IMR-90 (cell line): ENCODE data around the gene FBXL20. TPM values are rescaled to one million over a fixed set of nuclear protein-coding genes. Genes with fewer than 3 reads are reported as not detected.

Source experiments
- ATAC-seq: fragments of 200-7000 bp; cut with Tn5 transposase; 2 replicates; pipeline ENCODE4 v1.9.1; 2020; ENCODE audit warnings: low read depth, mild to moderate bottlenecking, moderate library complexity
- BruUV-seq: library from RNA; stranded (reverse); fragments of 400-500 nt; replicated peaks from 2 replicates; lab custom pipeline; 2021; lab: Mats Ljungman, UMichigan
- CTCF ChIA-PET: fragments of 300-600 bp; formaldehyde crosslinking; extraction: SDS; loops from one replicate; lab custom pipeline; 2021; ENCODE audit warnings: antibody characterized with exemption; lab: Yijun Ruan, JAX
- POLR2A ChIA-PET: fragments of 300-600 bp; sonication (Branson Sonifier 250); formaldehyde crosslinking; loops from one replicate; lab custom pipeline; 2022; ENCODE audit warnings: antibody characterized with exemption; ENCODE audit not compliant: unreplicated experiment; lab: Charles Lee
- DNase-seq: peaks from one replicate; pipeline ENCODE4 v3.0.0; 2013
- H2AFZ ChIP-seq: replicated peaks from 2 replicates; pipeline ENCODE3; 2013; ENCODE audit warnings: low read length, mild to moderate bottlenecking; ENCODE audit not compliant: poor library complexity
- H2AK5ac ChIP-seq: 2 replicates; pipeline ENCODE4 v1.6.1; 2013; ENCODE audit warnings: low read depth, low read length, inconsistent platforms
- H2AK9ac ChIP-seq: replicated peaks from 2 replicates; pipeline ENCODE3; 2013; ENCODE audit warnings: mild to moderate bottlenecking, low read depth, low read length, moderate library complexity; ENCODE audit not compliant: poor library complexity
- H2BK120ac ChIP-seq: 2 replicates; pipeline ENCODE4 v1.6.1; 2013; ENCODE audit warnings: low read depth, low read length, inconsistent platforms
- H2BK15ac ChIP-seq: 3 replicates; pipeline ENCODE4 v1.6.1; 2013; ENCODE audit warnings: low read depth, low read length, inconsistent platforms
- H2BK20ac ChIP-seq: 2 replicates; pipeline ENCODE4 v1.6.1; 2013; ENCODE audit warnings: low read depth, mild to moderate bottlenecking, inconsistent platforms, low read length, moderate library complexity
- H2BK5ac ChIP-seq: 2 replicates; pipeline ENCODE4 v1.6.1; 2013; ENCODE audit warnings: mild to moderate bottlenecking, low read depth, low read length, inconsistent platforms; ENCODE audit not compliant: poor library complexity, severe bottlenecking
- H3K14ac ChIP-seq: replicated peaks from 2 replicates; pipeline ENCODE4 v1.6.1; 2013; ENCODE audit warnings: low read depth, low read length, inconsistent platforms
- H3K18ac ChIP-seq: 2 replicates; pipeline ENCODE4 v1.6.1; 2013; ENCODE audit warnings: low read depth, low read length, control low read depth
- H3K23ac ChIP-seq: 2 replicates; pipeline ENCODE4 v1.6.1; 2013; ENCODE audit warnings: low read depth, low read length, inconsistent platforms
- H3K27ac ChIP-seq: 2 replicates; pipeline ENCODE4 v1.5.1; 2013; ENCODE audit warnings: mild to moderate bottlenecking, control low read depth, low read length; ENCODE audit not compliant: insufficient read depth
- H3K27me3 ChIP-seq: 2 replicates; pipeline ENCODE4 v1.6.1; 2013; ENCODE audit warnings: low read length; ENCODE audit not compliant: control insufficient read depth, insufficient read depth
- H3K36me3 ChIP-seq: 2 replicates; pipeline ENCODE4 v1.6.1; 2013; ENCODE audit warnings: low read length, mixed read lengths; ENCODE audit not compliant: control insufficient read depth, insufficient read depth
- H3K4ac ChIP-seq: 2 replicates; pipeline ENCODE4 v1.6.1; 2013; ENCODE audit warnings: low read depth, low read length, inconsistent platforms
- H3K4me1 ChIP-seq: 2 replicates; pipeline ENCODE4 v1.6.1; 2013; ENCODE audit warnings: low read length, mixed read lengths; ENCODE audit not compliant: control insufficient read depth, insufficient read depth
- H3K4me2 ChIP-seq: 2 replicates; pipeline ENCODE4 v1.6.1; 2013; ENCODE audit warnings: low read depth, mild to moderate bottlenecking, control low read depth, low read length, moderate library complexity
- H3K4me3 ChIP-seq: 2 replicates; pipeline ENCODE4 v1.5.1; 2013; ENCODE audit warnings: low read depth, mild to moderate bottlenecking, control low read depth, low read length, moderate library complexity; ENCODE audit not compliant: insufficient read depth
- H3K56ac ChIP-seq: 2 replicates; pipeline ENCODE4 v1.6.1; 2013; ENCODE audit warnings: low read length, inconsistent platforms; ENCODE audit not compliant: insufficient read depth; ENCODE audit errors: extremely low read depth
- H3K79me1 ChIP-seq, 2 experiments: 2 replicates each; pipeline ENCODE4 v1.6.1; 2013; ENCODE audit warnings: low read length in 2 of 2, inconsistent platforms in 1 of 2, low read depth in 1 of 2
- H3K9ac ChIP-seq: 2 replicates; pipeline ENCODE4 v1.6.1; 2013; ENCODE audit warnings: low read depth, low read length, control low read depth
- H3K9me1 ChIP-seq: 2 replicates; pipeline ENCODE4 v1.6.1; 2013; ENCODE audit warnings: low read length, inconsistent platforms; ENCODE audit not compliant: insufficient read depth
- H3K9me3 ChIP-seq: 2 replicates; pipeline ENCODE4 v1.6.1; 2013; ENCODE audit warnings: low read length; ENCODE audit not compliant: control insufficient read depth, insufficient read depth
- H4K20me1 ChIP-seq: 2 replicates; pipeline ENCODE4 v1.6.1; 2013; ENCODE audit warnings: low read length, inconsistent platforms; ENCODE audit not compliant: insufficient read depth
- H4K5ac ChIP-seq: 2 replicates; pipeline ENCODE4 v1.6.1; 2013; ENCODE audit warnings: mild to moderate bottlenecking, low read depth, low read length, control low read depth
- H4K8ac ChIP-seq, 2 experiments: 2 replicates each; pipeline ENCODE4 v1.6.1; 2013; ENCODE audit warnings: low read depth in 2 of 2, low read length in 2 of 2, control low read depth in 1 of 2, inconsistent platforms in 1 of 2
- H4K91ac ChIP-seq: 2 replicates; pipeline ENCODE4 v1.6.1; 2013; ENCODE audit warnings: low read depth, low read length, inconsistent platforms; ENCODE audit not compliant: insufficient read depth
- BHLHE40 ChIP-seq: fragments of 150-350 bp; IDR thresholded peaks from 2 replicates; pipeline ENCODE4 v1.6.1; 2016; ENCODE audit warnings: mild to moderate bottlenecking, low read depth, low read length
- CEBPB ChIP-seq: IDR thresholded peaks from 2 replicates; pipeline ENCODE4 v1.6.1; 2012; ENCODE audit warnings: low read depth, low read length, improper control_type of control experiment
- CTCF ChIP-seq: conservative IDR thresholded peaks from 2 replicates; pipeline ENCODE4 v1.5.1; 2012; ENCODE audit warnings: mild to moderate bottlenecking, low read depth, low read length, improper control_type of control experiment
- ELK1 ChIP-seq: fragments of 150-350 bp; IDR thresholded peaks from 2 replicates; pipeline ENCODE4 v1.6.1; 2016; ENCODE audit warnings: low read depth, mild to moderate bottlenecking, low read length, moderate library complexity, borderline replicate concordance
- FOS ChIP-seq: fragments of 150-350 bp; IDR thresholded peaks from 2 replicates; pipeline ENCODE4 v1.6.1; 2016; ENCODE audit warnings: low read depth, low read length
- MAFK ChIP-seq: IDR thresholded peaks from 2 replicates; pipeline ENCODE4 v1.6.1; 2012; ENCODE audit warnings: low read depth, low read length, improper control_type of control experiment
- MAZ ChIP-seq: IDR thresholded peaks from 2 replicates; pipeline ENCODE4 v1.6.1; 2012; ENCODE audit warnings: low read depth, mild to moderate bottlenecking, low read length, improper control_type of control experiment, moderate library complexity, borderline replicate concordance
- MXI1 ChIP-seq: IDR thresholded peaks from 2 replicates; pipeline ENCODE4 v1.6.1; 2012; ENCODE audit warnings: low read depth, mild to moderate bottlenecking, low read length, moderate library complexity, borderline replicate concordance
- NFE2L2 ChIP-seq: fragments of 150-350 bp; IDR thresholded peaks from 2 replicates; pipeline ENCODE4 v1.6.1; 2016; ENCODE audit warnings: low read depth, mild to moderate bottlenecking, low read length
- POLR2A ChIP-seq: IDR thresholded peaks from 2 replicates; pipeline ENCODE4 v1.6.1; 2012; ENCODE audit warnings: mild to moderate bottlenecking, low read depth, low read length
- RAD21 ChIP-seq: IDR thresholded peaks from 2 replicates; pipeline ENCODE4 v1.6.1; 2012; ENCODE audit warnings: low read length, improper control_type of control experiment
- RCOR1 ChIP-seq: IDR thresholded peaks from 2 replicates; pipeline ENCODE4 v1.6.1; 2012; ENCODE audit warnings: mild to moderate bottlenecking, low read length, improper control_type of control experiment; ENCODE audit not compliant: insufficient replicate concordance
- RFX5 ChIP-seq: IDR thresholded peaks from 2 replicates; pipeline ENCODE4 v1.8.0; 2012; ENCODE audit warnings: low read depth, mild to moderate bottlenecking, low read length, moderate library complexity
- SMC3 ChIP-seq: fragments of 150-350 bp; IDR thresholded peaks from 2 replicates; pipeline ENCODE4 v1.6.1; 2016; ENCODE audit warnings: low read depth, mild to moderate bottlenecking, antibody characterized with exemption, low read length, moderate library complexity
- USF2 ChIP-seq: fragments of 150-350 bp; IDR thresholded peaks from 2 replicates; pipeline ENCODE4 v1.6.1; 2017; ENCODE audit warnings: mild to moderate bottlenecking, antibody characterized with exemption, low read length, low read depth
- WGBS, 2 experiments: methylation state at CpG; one replicate each; pipeline versions ENCODE4 v1.1.5 to v1.1.7; 2013; ENCODE audit warnings: missing lambda C conversion rate in 2 of 2; ENCODE audit not compliant: insufficient read length in 1 of 2; ENCODE audit errors: extremely low coverage in 2 of 2; 5-methylcytosine and 5-hydroxymethylcytosine counted together
- dilution Hi-C: fragments of 300-500 bp; cut with HindIII; formaldehyde crosslinking; loops from one replicate; pipeline ENCODE4 v1.14.3; 2018; ENCODE audit warnings: low sequenced_read_pairs; ENCODE audit not compliant: unreplicated experiment
- in situ Hi-C: fragments of 300-500 bp; cut with MboI; formaldehyde crosslinking; loops from 3 replicates; pipeline ENCODE4 v1.14.3; 2019; ENCODE audit warnings: low sequenced_read_pairs, inconsistent platforms, mixed read lengths
- intact Hi-C: fragments of 100-400 bp; cut with micrococcal nuclease; formaldehyde crosslinking; loops from 2 replicates; pipeline ENCODE4 v1.10.0; 2022
- polyA plus RNA-seq, 3 experiments: library from polyadenylated mRNA; depleted of rRNA; stranded (reverse); fragments of >200 nt; gene quantifications; 2 replicates each; pipeline ENCODE4 v1.2.3, GENCODE V29; 2012; ENCODE audit warnings: low replicate concordance in 1 of 3
- total RNA-seq: library from RNA; depleted of rRNA; stranded (reverse); fragments of >200 nt; gene quantifications from 2 replicates; pipeline ENCODE4 v1.2.3, GENCODE V29; 2012

The FBXL20 gene
- total and polyA plus RNA-seq, 2 of the 4 experiments (the other 2 are of a cell fraction): 4.1 to 13.8 TPM

GRCh38 chr17:39281806-39282205 lies 119.6 kb downstream of the FBXL20 start:
- ATAC-seq (peak; percentile 50), DNase-seq (peak; percentile 48)
- Histone ChIP-seq H4K20me1 (no peaks in the 10 kb centered on the region), H3K79me1 (peaks cover 0 to 4% of the 10 kb centered on the region in 2 experiments; a peak in 1 of 4 replicates), H3K4me3 (no peak overlapping the region), H2AK5ac (no peak overlapping the region), H4K91ac (no peak overlapping the region), H3K36me3 (peaks cover 4% of the 10 kb centered on the region; the same call in 1 of the 2 replicates), H3K56ac (no peak overlapping the region), H3K14ac (no peak overlapping the region), H3K9ac (no peak overlapping the region), H3K27ac (no peak overlapping the region), H3K18ac (no peak overlapping the region), H3K4me1 (peaks cover 4% of the 10 kb centered on the region), H2BK120ac (no peak overlapping the region), H2BK5ac (peak overlapping the region; percentile 72), H3K27me3 (no peaks in the 10 kb centered on the region), H3K4ac (no peak overlapping the region), H4K5ac (no peak overlapping the region), H3K9me1 (peaks cover 6% of the 10 kb centered on the region; the same call in 1 of the 2 replicates), H3K4me2 (no peak overlapping the region; the same call in 1 of the 2 replicates), H2BK20ac (no peak overlapping the region), H2AK9ac (no peak overlapping the region), H3K9me3 (no peaks in the 10 kb centered on the region), H4K8ac (no peak overlapping the region), H2BK15ac (no peak overlapping the region), H3K23ac (no peak overlapping the region), H2AFZ (no peak overlapping the region)
- ChIA-PET CTCF (no interaction called here), POLR2A (no interaction called here)
- dilution Hi-C loops (no loop called here), intact Hi-C loops (no loop called here), in situ Hi-C loops (no loop called here)
- no peak for TF ChIP-seq CEBPB
- no peak for TF ChIP-seq USF2
- TF ChIP-seq POLR2A: no peak
- no peak for TF ChIP-seq MAFK
- TF ChIP-seq ELK1: no peak
- no peak for TF ChIP-seq SMC3
- no peak for TF ChIP-seq NFE2L2
- no peak for TF ChIP-seq FOS
- no peak for TF ChIP-seq RAD21
- TF ChIP-seq CTCF: no peak
- no peak for TF ChIP-seq MXI1
- TF ChIP-seq RCOR1: no peak
- TF ChIP-seq MAZ: no peak
- TF ChIP-seq RFX5: no peak
- TF ChIP-seq BHLHE40: no peak
- BruUV-seq: no TSS peak
- no CpG with 5 or more reads among the region's 1 CpG for WGBS, 2 experiments
